Esophagus squamous epithelium (tissue), 4 donors: Measurements from ENCODE around the gene CLTA.

ENCODE experiments used
- CTCF ChIP-seq, 6 experiments: fragments of 450-650 bp in 4 of 6; fragments of 200-600 bp in 2 of 6; sonication (generic) in 2 of 6; IDR thresholded peaks; one replicate each; pipeline ENCODE4 v1.5.1; 2016 to 2019; ENCODE audit warnings: antibody characterized with exemption in 6 of 6, mild to moderate bottlenecking in 4 of 6, moderate library complexity in 4 of 6
- POLR2A ChIP-seq, 4 donors: fragments of 450-650 bp; IDR thresholded peaks; one replicate each; pipeline ENCODE4 v1.6.1; 2017; ENCODE audit warnings: antibody characterized with exemption in 4 of 4, mild to moderate bottlenecking in 4 of 4, moderate library complexity in 3 of 4

- TF ChIP-seq CTCF (IDR thresholded peaks at IDR 0.05) = no peak
- no peak for TF ChIP-seq POLR2A (IDR thresholded peaks at IDR 0.05)
Measured at GRCh38 chr9:36141761-36142160, 49.0 kb upstream of the CLTA start.
